HepG2 (cell line): ENCODE measurements around the gene HRC. TPM values are rescaled to one million over a fixed set of nuclear protein-coding genes. Genes with fewer than 3 reads are reported as not detected.

ENCODE experiments used
- ATF1 ChIP-seq: IDR thresholded peaks from 2 replicates; pipeline ENCODE4 v1.6.1; 2016; ENCODE audit warnings: mild to moderate bottlenecking, control low read depth
- EED ChIP-seq: sonication (generic); formaldehyde crosslinking; IDR thresholded peaks from 2 replicates; pipeline ENCODE4 v1.5.0; 2020; ENCODE audit warnings: mild to moderate bottlenecking, missing genetic modification reagents
- HDAC1 ChIP-seq: sonication (generic); formaldehyde crosslinking; IDR thresholded peaks from 2 replicates; pipeline ENCODE4 v1.5.1; 2020; ENCODE audit warnings: mild to moderate bottlenecking, missing genetic modification reagents
- HIC2 ChIP-seq: sonication (generic); formaldehyde crosslinking; IDR thresholded peaks from 2 replicates; pipeline ENCODE4 v1.9.0; 2022; ENCODE audit warnings: low read depth, missing genetic modification reagents
- MAZ ChIP-seq, 2 experiments: sonication (generic) in 1 of 2; formaldehyde crosslinking in 1 of 2; IDR thresholded peaks; 2 replicates each; pipeline versions ENCODE4 v1.5.0 to v1.6.1; 2012 to 2020; ENCODE audit warnings: low read depth in 2 of 2, mild to moderate bottlenecking in 2 of 2, borderline replicate concordance in 1 of 2, improper control_type of control experiment in 1 of 2, low read length in 1 of 2, missing genetic modification reagents in 1 of 2, moderate library complexity in 1 of 2
- MED13 ChIP-seq: sonication (generic); formaldehyde crosslinking; IDR thresholded peaks from 2 replicates; pipeline ENCODE4 v1.5.0; 2020; ENCODE audit warnings: missing genetic modification reagents
- MXD1 ChIP-seq: sonication (generic); formaldehyde crosslinking; IDR thresholded peaks from 2 replicates; pipeline ENCODE4 v1.4.0; 2020; ENCODE audit warnings: mild to moderate bottlenecking, missing genetic modification reagents
- NR2C2 ChIP-seq: sonication (generic); formaldehyde crosslinking; IDR thresholded peaks from 2 replicates; pipeline ENCODE4 v1.4.0; 2020; ENCODE audit warnings: missing genetic modification reagents, mild to moderate bottlenecking, moderate library complexity, borderline replicate concordance
- NR2F6 ChIP-seq, 2 experiments: IDR thresholded peaks; 2 replicates each; pipeline ENCODE4 v1.6.1; 2016; ENCODE audit warnings: antibody characterized with exemption in 1 of 2, mild to moderate bottlenecking in 1 of 2
- RNF2 ChIP-seq: fragments of 450-650 bp; conservative IDR thresholded peaks from 2 replicates; pipeline ENCODE4 v1.6.1; 2016; ENCODE audit warnings: low read depth
- TBX3 ChIP-seq: fragments of 450-650 bp; IDR thresholded peaks from 2 replicates; pipeline ENCODE4 v1.6.1; 2017; ENCODE audit warnings: antibody characterized with exemption, mild to moderate bottlenecking, inconsistent platforms, borderline replicate concordance
- TEAD3 ChIP-seq: optimal IDR thresholded peaks from 2 replicates; pipeline ENCODE3; 2016; ENCODE audit warnings: borderline replicate concordance
- TGIF2 ChIP-seq: IDR thresholded peaks from 2 replicates; pipeline ENCODE4 v1.6.1; 2016; ENCODE audit warnings: control low read depth, missing compliant biosample characterization
- YEATS4 ChIP-seq: sonication (generic); formaldehyde crosslinking; IDR thresholded peaks from 2 replicates; pipeline ENCODE4 v1.4.0; 2020; ENCODE audit warnings: missing genetic modification reagents, borderline replicate concordance
- ZEB1 ChIP-seq: IDR thresholded peaks from 2 replicates; pipeline ENCODE4 v1.6.1; 2012; ENCODE audit warnings: mild to moderate bottlenecking, low read depth, inconsistent platforms; ENCODE audit not compliant: insufficient replicate concordance
- ZGPAT ChIP-seq: IDR thresholded peaks from 2 replicates; pipeline ENCODE4 v1.6.1; 2016; ENCODE audit warnings: mild to moderate bottlenecking
- ZMYM2 ChIP-seq: sonication (generic); formaldehyde crosslinking; IDR thresholded peaks from 2 replicates; pipeline ENCODE4 v1.8.0; 2022; ENCODE audit warnings: mild to moderate bottlenecking, missing genetic modification reagents
- ZNF17 ChIP-seq: sonication (generic); formaldehyde crosslinking; IDR thresholded peaks from 2 replicates; pipeline ENCODE4 v1.5.0; 2020; ENCODE audit warnings: mild to moderate bottlenecking, missing genetic modification reagents
- ZNF235 ChIP-seq: sonication (generic); formaldehyde crosslinking; IDR thresholded peaks from 2 replicates; pipeline ENCODE4 v1.8.1; 2023; ENCODE audit warnings: mild to moderate bottlenecking, missing genetic modification reagents, borderline replicate concordance
- ZNF572 ChIP-seq: sonication (generic); formaldehyde crosslinking; IDR thresholded peaks from 2 replicates; pipeline ENCODE4 v1.5.1; 2020; ENCODE audit warnings: mild to moderate bottlenecking, missing genetic modification reagents
- ZNF687 ChIP-seq: sonication (generic); formaldehyde crosslinking; IDR thresholded peaks from 2 replicates; pipeline ENCODE4 v1.5.1; 2020; ENCODE audit warnings: mild to moderate bottlenecking, missing genetic modification reagents, moderate library complexity
- ZNF776 ChIP-seq: sonication (generic); formaldehyde crosslinking; IDR thresholded peaks from 2 replicates; pipeline ENCODE4 v1.4.0; 2020; ENCODE audit warnings: mild to moderate bottlenecking, missing genetic modification reagents
- polyA plus RNA-seq, 8 experiments: library from polyadenylated mRNA; depleted of rRNA in 3 of 8; stranded (reverse) in 7 of 8; unstranded in 1 of 8; fragments of >200 nt; fragmentation: Illumina TruSeq in 4 of 8; extraction: Trizol in 4 of 8; gene quantifications; 2 replicates each; pipeline versions ENCODE4 v1.2.1 to v1.2.3, GENCODE V29; 2011 to 2016; ENCODE audit warnings: low read depth in 4 of 8, missing spikeins in 1 of 8, mixed read lengths in 1 of 8; ENCODE audit not compliant: insufficient read depth in 1 of 8
- total RNA-seq, 5 experiments: library from RNA; depleted of rRNA; stranded (reverse); fragments of >200 nt; fragmentation: Illumina TruSeq; extraction: Trizol; gene quantifications; 2 replicates each; pipeline ENCODE4 v1.2.3, GENCODE V29; 2016; ENCODE audit warnings: low read depth in 1 of 5

HRC gene
- total and polyA plus RNA-seq, 2 of the 13 experiments (the other 11 are each of a cell fraction or from before 2014, with no cell fraction given) = 3.6 to 15.4 TPM

GRCh38 chr19:49148784-49149651 lies 6.2 kb downstream of the HRC start (continued):
- no peak for TF ChIP-seq ZGPAT (CRISPR knock-in tag)
- TF ChIP-seq NR2F6 (IDR thresholded peaks at IDR 0.05) = no peak
- TF ChIP-seq NR2F6 (CRISPR knock-in tag; IDR thresholded peaks at IDR 0.05) = no peak
- no peak for TF ChIP-seq ZNF17 (CRISPR knock-in tag)
- TF ChIP-seq ATF1 (CRISPR knock-in tag) = no peak
- no peak for TF ChIP-seq YEATS4 (CRISPR knock-in tag)
- no peak for TF ChIP-seq RNF2
- 0 out of 2 replicates have a peak, but pooled peaks have one; percentile 47 for TF ChIP-seq MXD1 (CRISPR knock-in tag)
- peak; percentile 17; the same call in 1 of the 2 replicates for TF ChIP-seq ZNF687 (CRISPR knock-in tag)
- peak; percentile 17 for TF ChIP-seq ZEB1
- no peak for TF ChIP-seq EED
- 0 out of 2 replicates have a peak, but pooled peaks have one; percentile 43 for TF ChIP-seq ZNF572
- TF ChIP-seq TEAD3 (CRISPR knock-in tag) = no peak
- no peak for TF ChIP-seq ZMYM2 (CRISPR knock-in tag)
- TF ChIP-seq MED13 = peak; percentile 43; the same call in 1 of the 2 replicates
- TF ChIP-seq HIC2 (CRISPR knock-in tag) = no peak
- no peak for TF ChIP-seq NR2C2 (CRISPR knock-in tag)
- TF ChIP-seq ZNF776 = 0 out of 2 replicates have a peak, but pooled peaks have one; percentile 55
- TF ChIP-seq ZNF235 = no peak
- TF ChIP-seq TBX3 = no peak
- TF ChIP-seq TGIF2 (CRISPR knock-in tag) = no peak
- TF ChIP-seq HDAC1 (CRISPR knock-in tag) = no peak
- no peak for TF ChIP-seq MAZ (IDR thresholded peaks at IDR 0.05; ENCODE audit: borderline replicate concordance, low read depth, low read length)
- no peak for TF ChIP-seq MAZ (CRISPR knock-in tag; IDR thresholded peaks at IDR 0.05; ENCODE audit: low read depth)
